GM21723 (cell line): Measurements from ENCODE around the gene DSCAML1.

Experiments
- ATAC-seq: cut with Tn5 transposase; IDR thresholded peaks from one replicate; pipeline ENCODE4 v1.9.1; 2021; ENCODE audit warnings: mild to moderate bottlenecking, moderate library complexity; ENCODE audit not compliant: unreplicated experiment

DSCAML1 gene

DNA sequence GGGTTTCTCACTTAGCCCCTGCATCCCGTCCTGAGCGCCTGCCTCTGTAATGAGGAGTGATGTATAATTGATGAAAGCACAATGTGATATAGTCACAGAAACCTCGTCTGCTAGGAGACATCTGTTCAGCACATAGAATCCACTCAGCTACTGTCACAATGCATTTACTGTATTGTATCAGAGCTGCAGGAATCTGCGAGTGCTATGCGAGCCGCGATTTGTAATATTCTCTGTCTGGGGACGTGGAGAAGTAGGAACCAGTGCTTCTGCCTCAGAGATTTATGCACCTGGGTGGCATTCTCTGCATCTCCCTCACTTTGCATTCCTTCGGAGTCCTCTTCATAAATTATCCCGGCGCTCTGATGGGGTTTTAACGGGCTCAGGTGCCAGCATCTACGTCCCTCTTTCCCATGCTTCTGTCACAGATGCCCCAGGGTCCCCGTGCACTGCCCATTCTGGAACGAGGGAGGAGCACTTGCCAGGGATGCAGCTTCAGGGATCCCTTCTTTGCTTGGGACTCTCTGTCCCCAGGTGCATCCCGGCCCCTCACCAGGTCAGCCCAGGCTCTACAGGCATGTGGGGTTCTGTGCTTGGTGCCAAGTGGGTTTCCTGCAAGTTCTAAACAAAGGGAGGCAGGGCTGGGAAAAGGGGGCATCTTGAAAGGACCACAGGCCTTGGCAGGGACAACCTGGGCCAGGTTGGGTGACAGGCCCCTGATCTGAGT, 205.5 kb downstream of the DSCAML1 start:
- no peak for ATAC-seq

DNA sequence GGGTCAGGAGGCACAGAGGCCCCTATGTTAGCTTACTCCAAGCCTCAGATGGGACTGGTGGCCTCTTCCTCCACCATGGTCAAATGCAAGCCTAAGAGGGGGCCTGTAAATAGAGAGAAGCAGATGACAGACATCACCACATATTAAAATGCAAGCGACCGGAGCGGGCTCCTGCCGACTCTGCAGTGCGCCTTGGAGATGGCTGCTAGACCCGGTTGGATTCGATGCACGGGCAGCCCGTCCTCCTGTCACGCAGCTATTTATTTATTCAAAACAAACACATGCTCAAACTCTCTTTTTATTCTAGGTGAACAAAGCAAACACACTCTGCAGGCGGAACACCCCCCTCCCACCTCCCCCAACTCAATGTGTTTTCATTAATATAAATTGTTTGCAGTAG, 208.0 kb downstream of the DSCAML1 start:
- ATAC-seq = no peak

DNA sequence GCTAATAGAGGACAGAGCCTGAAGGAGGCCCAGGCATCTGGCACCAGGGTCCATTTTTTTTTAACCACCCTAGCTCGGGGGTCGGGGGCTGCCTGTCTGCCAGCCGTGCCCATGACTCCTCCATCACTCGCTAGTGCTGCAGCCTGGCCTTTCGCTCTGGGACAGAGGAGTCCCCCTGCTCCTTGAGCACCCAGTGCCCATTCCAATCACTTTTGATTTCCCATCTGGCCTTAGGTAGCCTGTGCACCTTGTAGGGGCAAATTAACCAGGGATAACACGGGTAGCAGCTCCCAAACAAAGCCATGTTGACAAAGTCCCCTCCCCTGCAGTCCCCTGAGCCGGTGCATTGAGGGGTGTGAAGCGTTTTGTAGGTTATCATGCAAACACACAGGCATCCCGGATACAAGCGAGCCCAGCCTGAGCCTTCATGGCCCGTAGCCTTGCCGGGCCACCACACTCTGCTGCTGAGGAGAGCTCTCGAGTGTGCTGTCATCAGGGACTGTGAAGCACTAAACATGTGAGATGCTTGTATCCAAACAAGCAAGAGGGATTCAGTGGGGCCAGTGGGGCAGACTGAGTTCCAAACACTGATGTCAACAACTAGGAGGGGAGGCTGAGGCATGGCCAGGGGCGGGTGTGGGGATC, 208.7 kb downstream of the DSCAML1 start:
- ATAC-seq = no peak

DNA sequence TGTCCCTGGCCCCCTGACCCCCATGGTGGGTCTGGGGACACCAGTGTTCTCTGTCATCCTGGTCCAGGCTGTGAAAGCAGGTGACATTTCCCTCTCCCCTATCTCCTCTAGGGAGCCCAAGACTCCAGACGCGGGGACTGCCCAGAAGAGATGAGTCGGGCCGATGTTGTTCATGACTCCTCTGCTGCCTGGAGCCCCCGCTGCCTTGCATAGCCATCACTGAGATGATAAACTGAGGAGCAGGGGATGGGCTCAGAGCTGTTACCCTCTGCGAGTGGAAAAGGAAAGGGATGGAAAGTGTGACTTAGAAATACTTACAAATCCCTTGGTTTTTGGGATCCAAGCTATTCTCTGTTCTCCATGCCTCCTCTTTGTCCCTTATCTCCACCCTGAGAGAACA, 209.6 kb downstream of the DSCAML1 start:
- ATAC-seq = no peak

DNA sequence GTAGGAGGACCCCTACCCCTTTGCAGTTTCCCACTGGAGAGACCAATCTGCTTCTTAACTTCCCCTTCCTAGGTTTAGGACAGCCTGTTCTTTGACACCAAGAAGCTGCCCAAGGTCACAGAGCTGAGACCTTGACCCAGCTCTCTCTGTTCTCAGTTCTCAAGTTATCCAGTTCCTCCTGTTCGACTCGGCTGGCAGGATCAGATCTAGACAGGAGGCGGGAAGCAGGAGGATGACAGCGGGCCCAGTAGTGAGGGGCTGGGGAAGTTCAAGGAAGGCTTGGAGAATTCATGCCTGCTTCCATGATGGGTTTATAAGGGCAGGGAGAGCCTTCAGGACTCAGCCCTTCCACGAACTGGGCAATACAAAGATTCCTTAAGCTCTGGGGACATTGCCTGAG, 210.6 kb downstream of the DSCAML1 start:
- ATAC-seq = no peak

DNA sequence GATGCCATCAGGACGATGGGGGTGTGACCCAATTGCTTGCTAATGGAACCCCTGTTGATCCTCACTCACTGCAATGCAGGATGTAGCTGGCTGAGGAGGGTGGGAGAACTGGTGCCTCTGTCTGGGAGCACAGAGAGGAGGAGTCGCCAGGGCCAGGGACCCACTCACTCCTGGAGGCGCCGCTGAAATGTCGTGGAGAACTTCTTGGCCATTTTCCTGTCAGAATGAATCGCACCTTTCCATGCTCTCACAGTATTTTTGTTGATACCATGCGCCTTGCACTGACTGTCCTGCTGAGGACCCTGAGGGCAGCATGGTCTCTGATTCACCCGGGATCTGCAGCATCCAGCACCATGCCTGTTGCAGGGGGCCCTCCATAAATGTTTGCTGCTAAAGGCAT, 211.4 kb downstream of the DSCAML1 start:
- no peak for ATAC-seq

DNA sequence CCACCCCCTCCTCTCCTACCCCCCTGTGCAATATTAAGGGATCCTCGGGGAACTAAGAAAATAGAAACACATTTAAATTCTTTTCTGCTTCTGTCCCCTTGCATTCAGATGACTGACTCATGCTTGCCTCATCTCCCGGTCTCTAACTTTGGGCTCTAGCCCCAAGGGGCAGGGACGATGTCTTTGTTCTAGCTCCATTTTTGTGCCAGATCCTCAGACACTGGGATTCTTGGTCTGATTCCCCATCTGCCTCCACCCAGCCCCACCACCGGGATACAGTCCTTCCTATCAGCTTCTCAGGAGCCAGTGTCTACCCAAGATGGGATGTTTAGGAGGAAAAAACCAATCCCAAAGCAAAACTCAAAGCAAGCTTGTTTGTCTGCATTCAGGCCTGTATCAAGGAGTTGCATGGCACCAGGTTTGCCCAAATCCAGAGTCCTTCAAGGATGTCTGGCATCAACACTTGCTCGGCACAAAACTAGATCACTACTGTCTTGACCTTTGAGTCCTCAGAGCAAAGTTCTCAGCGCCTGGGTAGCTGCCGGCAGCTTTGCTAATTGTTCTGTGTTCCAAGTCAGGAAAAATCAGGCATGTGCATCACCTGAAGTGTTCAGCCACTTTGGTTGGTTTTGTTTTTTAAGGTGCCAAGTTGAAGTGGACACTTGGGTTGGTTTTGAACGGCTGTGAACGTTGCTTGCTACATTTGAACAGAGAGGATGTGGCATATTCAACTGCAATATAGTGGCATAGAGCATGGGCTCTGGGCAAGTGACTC, 212.8 kb downstream of the DSCAML1 start:
- ATAC-seq = no peak

DNA sequence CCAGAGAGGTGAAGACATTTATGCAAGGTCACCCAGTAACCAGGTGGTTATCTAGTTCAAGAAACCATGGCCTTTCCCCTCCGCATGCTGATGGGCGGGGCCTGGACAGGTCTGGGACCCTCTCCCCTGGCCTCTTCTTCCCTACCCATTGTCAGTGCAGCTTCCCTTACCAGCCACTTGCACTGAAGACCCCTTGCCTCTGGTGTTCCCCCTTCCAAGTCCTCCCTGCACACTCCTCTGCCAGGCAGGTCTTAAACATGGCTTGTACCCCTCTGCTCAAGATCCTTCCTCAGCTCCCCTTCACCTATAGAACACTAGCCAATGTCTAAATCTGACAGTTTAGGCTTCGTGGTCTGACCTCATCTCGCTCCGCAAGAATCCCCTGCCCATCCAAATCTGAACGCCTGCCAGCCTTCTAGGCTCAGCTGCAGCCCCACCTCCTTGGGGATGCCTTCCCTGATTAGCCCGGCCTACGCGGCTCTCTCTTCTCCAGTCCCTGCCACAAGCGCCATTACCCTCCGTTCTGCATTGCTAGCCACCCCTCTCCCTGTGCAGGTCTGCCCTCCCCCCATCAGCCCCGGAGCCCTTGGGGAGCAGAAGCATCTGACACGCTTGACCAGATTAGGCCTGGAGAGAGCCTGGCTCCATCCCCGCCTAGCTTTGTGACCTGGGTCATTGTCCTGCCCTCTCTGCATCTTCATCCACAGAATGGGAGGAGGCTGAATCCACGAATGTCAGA, 213.8 kb downstream of the DSCAML1 start:
- no peak for ATAC-seq

DNA sequence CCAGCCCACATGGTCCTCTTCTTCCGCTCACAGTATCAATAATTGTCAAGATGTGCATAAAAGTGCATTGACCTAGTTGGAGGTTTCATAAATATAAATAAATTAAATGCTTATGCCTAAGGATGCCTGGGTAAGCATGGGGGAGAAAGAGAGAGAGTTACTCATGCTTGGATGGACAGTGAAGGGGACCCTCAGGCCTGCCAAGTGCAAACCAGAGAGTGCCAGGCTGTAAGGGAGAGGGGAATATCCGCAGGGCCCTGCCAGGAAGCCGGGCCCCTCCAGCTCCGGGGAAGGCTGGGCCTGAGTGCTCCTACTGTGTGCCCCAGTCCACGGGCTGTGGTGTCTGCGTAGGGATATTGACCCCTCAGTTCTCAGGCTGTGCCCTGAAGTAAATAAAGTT, 214.6 kb downstream of the DSCAML1 start:
- ATAC-seq = no peak

DNA sequence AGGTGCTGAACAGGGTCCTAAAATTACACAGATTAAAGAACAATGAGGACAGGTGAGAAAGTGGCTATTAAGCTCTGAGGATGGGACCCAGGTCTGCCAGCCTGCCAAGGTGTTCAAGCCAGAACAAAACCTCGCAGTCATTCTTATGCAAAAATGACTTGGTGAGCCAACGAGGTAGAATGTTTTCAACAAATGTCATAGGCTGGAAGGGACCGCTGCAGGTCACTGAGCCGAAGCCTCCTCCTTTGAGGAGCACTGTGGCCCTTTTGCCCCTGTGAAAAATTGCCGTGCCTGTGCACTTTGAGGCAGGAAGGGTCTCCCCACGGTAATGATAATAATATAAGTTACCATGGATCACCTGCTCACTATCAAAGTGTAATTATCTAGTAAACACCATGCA, 216.2 kb downstream of the DSCAML1 start:
- no peak for ATAC-seq

DNA sequence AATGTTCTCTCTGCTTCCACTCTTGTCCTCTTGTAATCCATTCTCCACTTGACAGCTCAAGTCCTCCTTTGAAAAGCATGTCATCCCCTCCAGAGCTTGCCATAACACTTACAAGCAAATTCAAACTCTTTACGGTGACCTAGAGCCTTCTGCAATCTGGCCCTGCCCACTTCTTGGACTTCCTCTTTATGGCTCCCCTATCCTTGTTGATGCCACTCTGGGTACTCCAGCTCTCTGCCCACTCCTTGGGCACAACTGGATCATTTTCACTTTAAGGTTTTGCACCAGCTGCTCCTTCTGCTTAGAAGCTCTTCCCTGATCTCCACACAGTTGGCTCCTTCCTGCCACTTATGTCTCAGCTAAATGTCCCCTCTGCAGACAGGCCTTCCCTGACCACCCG, 217.9 kb downstream of the DSCAML1 start:
- no peak for ATAC-seq

DNA sequence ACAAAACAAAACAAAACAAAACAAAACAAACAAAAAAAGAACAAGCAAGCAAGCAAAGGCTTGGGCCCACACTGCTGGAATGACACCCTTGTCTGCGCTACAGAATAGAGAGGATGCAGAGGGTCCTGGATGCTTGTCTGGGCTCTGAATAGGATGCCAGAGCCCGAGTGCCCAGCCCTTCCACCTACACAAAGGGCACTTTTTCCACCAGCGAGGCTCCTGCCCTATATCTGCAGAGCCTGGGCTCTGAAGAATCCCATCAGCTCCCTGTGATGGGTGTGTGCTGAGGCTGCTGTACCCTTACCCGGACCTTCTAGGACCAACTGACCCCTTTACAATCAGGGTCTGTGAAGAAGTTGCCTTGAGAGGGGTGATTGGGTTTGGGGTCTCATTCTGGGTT, 221.2 kb downstream of the DSCAML1 start:
- ATAC-seq = no peak

DNA sequence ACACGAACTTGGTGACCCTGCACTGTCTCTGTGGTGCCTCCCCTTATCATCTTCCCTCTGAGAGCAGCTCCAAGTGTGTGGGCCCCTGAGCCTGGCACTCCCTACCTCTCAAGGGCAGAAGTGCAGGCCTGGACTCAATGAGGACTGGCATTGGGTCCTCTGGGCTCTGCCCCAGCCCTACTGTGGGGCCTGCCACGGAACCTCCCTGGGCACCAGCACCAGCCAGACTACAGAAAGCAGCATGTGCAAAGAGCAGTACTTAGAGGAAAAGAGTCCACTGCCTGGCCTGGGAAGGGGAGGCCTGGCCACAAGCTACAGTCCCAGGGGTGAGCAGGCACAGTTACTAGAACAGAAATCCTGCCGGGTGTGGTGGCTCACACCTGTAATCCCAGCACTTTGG, 222.5 kb downstream of the DSCAML1 start:
- ATAC-seq = no peak

DNA sequence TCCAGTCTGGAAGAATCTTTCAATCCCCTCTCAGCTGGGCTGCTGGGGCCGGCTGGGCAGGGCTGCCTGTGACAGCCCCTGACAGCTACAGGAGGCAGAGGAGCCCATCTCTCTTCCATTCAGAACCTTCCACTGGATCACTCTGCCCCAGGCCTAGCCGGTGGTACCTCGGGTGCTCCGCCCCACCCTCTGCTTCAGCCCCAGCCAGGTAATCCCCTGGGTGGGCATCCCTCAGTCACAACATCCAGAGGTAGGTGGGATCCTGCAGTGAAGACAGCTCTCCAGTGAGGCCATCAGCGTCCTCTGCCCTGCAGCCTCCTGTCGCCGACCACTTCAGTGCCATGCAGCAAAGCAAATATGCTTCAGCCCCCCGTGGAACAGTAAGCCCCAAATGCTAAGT, 223.7 kb downstream of the DSCAML1 start:
- ATAC-seq = no peak

DNA sequence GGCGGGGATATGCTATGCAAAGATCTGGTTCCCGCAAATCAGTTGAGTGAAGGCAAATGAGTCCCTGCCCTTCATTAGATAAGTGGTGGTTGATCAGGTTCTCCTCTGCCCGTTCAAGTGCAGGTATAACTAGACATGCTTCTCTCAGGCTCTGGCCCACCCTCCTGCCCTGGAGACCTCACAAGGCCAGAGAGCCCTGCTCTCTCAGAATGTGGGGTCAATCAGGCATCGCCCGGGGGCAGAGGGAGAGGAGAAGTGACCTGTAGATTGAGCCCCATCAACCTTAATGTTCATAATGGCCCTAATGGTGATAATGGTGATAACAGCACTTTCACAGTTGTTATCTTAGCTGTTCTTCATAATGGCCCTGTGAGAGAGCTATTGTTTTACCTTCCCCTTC, 224.3 kb downstream of the DSCAML1 start:
- no peak for ATAC-seq

DNA sequence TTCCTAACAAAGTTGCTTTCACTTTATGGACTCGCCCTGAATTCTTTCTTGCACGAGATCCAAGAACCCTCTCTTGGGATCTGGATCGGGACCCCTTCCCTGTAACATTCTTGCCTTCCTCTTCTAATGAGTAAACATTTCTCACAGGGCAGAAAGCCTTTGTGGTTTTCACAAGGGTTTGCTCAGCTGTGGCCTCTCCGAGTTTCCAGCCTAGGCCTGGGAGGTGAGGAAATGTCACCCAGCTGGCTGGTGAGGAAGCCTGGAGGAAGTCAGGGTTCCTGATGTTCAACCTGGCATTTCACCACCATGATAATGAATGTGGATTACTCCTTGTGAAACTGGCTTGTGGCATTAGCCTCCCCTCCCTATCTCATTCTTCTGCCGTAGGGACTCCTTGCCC, 224.9 kb downstream of the DSCAML1 start:
- no peak for ATAC-seq

DNA sequence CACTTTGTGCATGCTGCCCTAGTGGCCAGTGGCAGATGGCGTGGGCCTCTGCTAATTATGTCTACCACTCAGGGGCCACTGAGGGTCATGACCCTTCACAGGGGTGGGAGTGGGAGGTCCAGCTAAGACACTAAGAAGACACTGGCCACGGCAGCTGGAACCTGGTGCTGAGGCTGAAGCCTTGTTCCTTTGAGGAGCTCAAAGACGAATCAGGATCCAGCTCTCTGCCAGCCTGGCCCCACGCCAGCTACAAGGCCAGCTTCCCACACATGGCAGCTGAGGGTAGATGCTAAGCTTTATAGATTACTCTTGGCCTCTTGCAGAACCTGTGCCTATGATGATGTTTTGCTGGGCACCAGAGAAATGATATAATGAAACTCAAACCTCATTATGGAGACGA, 226.3 kb downstream of the DSCAML1 start:
- ATAC-seq = no peak

DNA sequence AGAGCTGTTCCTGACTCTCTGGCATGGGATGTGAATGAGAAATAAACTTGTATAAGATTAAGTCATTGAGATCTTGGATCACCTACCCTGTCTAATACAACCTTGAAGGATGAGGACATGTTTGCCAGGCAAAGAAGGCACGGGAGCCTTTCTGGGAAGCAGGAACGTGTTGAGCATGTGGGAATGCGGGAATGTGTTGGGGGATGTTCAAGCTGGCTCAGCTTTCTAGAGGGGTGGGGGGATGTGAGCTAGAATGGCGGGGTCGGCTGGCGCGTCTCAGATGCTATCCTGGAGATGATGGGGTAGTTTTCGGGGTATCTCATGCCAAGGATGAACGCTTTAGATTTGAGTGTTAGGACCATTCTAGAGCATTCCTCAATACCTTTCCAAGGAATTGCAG, 227.1 kb downstream of the DSCAML1 start:
- ATAC-seq = no peak

DNA sequence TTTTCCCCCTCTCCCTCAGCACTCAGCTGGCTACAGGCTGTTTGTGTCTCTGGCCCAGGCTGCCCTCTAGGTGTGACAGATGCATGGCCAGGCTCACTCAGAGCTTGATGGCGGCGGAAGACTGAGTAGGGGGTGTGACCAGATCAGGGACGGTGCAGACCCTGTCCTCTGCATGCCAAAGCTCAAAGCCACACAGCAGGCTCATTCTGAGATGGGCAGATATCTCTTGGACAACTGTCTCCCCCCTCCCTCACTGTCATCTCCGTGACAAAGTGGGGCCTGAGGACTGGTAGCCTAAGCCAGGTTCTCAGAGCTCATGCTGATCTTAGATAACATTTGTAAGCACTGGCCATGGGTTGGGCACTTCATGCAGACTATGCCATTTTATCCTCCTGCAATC, 231.3 kb downstream of the DSCAML1 start:
- no peak for ATAC-seq

DNA sequence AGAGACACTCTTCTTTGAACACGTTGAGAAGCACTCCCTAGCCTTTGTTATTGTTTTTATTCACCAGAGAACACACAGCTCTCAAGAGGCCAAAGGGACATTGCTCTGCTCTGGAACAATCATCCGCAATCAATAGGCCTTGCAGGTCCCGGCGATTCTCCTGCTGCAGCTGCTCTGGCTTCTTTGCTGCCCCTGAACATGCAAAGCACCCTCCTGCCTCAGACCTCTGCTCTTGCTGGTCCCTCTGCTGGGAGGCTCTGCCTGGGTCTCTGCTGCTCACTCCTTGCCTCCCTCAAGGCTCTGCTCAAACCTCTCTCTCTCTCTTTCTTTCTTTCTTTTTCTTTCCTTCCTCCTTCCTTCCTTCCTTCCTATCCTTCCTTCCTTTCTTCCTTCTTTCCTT, 232.7 kb downstream of the DSCAML1 start:
- no peak for ATAC-seq

DNA sequence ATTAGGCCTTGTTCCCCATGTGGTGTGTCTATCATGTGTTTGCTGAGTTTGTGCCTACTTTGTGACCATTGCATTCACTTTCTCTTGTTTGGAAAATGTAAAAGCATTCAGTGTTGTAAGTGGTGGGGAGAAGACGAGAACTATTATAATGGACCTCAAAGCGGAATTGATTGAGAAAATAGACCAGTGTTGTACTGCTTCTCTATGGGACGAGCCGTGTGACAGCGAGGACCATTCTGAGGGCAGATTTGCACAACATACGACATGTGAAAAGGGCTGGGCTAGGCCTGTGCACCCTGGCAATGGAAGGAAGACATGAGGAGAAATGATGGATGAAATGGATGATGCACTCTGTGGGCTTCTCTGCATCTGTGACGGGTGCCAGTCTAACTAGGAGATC, 233.5 kb downstream of the DSCAML1 start:
- ATAC-seq = no peak
